ENCODE data around the gene PTPRJ. TPM values are rescaled to one million over a fixed set of nuclear protein-coding genes. Genes with fewer than 3 reads are reported as not detected.
A peak's percentile ranks its signal among the peaks of the same experiment; 100 is the strongest.

PTPRJ gene
- total RNA-seq, 1 donor from 2014 or later: 22.7 TPM

DNA sequence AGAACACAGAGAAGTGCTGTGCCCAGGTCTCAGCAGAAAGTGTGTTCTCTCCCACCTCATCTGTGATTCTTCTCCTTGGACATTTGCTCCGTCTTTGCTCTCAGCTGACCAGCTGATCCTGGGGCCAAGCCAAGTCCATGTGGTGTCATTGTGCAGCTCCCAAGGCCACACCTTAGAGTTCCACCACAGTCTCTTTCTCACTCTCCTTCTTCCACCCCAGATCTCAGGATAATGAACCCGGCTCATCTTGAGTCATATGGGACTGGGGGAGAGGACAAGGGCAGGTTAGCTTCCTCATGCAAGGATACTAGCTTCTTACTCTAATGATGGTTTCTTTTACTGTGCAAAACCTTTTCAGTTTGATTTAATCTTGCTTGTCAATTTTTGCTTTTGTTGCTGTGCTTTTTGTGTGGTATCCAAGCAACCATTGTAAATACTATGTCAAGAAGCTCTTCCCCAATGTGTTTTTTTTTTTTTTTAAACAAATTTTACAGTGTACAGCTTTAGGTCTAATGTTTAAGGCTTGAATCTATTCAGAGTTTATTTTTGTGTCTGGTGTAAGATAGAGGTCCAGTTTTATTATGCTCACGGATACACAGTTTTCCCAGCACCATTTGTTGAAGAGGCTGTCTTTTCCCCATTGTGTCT, 161.2 kb downstream of the PTPRJ start:
- peak; percentile 37 for ATAC-seq
- DNase-seq (ENCODE audit: low spot score): no peak

DNA sequence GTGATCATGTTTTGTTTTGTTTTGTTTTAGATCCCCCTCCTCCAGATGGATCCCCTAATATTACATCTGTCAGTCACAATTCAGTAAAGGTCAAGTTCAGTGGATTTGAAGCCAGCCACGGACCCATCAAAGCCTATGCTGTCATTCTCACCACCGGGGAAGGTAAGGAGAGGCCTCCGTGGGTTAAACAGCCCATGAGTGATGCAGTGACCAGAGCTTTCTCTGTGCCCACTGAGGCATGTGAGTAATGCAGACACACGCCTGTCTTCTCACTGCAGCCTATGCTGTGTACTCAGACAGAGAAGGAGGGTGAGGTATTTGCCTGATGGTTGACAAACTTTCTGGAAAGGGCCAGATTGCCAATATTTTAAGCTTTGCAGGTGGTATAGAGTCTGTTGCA, 162.5 kb downstream of the PTPRJ start:
- DNase-seq (ENCODE audit: low spot score) (no peak), ATAC-seq (no peak)

DNA sequence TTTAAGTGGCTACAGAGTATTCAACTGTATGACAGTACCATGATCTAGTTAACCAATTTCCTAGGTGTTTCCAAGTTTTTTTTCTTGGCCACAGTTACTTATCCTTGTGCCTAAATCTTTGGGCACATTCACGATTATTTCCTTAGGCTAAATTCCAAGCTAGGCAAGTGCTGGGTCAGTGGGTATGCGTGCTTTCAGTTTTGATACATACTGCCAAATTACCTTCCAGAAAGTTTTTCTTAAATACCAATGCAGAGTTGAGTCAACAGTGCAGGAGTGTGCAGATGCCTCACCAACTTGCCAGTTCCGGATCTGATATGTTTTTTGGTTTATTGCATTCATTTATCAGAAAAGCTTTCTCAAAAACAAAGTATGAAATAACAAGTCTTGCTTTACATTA, 168.4 kb downstream of the PTPRJ start:
- no peak for ATAC-seq

DNA sequence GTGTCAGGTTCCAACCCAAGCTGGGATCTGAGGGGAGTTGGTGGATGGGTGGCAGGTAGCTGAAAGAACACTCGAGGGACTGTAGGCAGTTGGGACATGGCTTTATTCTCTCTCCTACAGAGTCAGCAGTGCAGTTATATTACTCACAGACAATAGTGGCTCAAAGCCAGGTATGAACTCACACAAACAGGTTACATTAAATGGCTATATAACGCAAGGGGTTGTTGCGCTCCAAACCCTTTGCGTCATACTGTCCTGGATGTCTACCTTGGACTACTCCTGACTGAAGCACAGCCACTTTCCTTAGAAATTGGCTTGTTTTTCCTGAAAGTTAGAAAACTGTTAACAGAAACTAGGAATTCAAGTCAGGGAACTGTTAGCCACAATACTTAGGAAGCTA, 169.9 kb downstream of the PTPRJ start:
- no peak for ATAC-seq

More for the DNA sequence above, 168.4 kb downstream of the PTPRJ start:
- DNase-seq (ENCODE audit: low spot score): no peak

DNA sequence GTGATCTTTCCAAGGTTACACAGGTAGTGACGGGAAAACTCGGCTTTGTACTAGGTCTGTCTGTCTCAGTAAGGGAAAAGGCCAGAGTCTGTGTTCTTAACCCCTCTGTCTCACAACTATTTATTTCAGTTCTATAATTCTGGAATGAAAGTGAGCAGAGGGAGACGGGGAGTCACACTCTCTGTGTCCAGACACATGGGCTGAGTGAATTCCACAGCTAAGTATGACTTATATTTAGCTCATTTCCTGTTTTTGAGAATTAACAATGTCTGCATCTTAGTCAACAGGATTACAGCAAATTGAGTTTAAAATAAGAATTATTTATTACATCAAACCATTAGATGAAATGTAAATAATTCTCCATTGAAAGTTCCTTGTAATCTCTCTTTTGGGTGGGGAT, 173.8 kb downstream of the PTPRJ start:
- DNase-seq (ENCODE audit: low spot score) (no peak), ATAC-seq (no peak)

More for the DNA sequence above, 169.9 kb downstream of the PTPRJ start:
- DNase-seq (ENCODE audit: low spot score): no peak

DNA sequence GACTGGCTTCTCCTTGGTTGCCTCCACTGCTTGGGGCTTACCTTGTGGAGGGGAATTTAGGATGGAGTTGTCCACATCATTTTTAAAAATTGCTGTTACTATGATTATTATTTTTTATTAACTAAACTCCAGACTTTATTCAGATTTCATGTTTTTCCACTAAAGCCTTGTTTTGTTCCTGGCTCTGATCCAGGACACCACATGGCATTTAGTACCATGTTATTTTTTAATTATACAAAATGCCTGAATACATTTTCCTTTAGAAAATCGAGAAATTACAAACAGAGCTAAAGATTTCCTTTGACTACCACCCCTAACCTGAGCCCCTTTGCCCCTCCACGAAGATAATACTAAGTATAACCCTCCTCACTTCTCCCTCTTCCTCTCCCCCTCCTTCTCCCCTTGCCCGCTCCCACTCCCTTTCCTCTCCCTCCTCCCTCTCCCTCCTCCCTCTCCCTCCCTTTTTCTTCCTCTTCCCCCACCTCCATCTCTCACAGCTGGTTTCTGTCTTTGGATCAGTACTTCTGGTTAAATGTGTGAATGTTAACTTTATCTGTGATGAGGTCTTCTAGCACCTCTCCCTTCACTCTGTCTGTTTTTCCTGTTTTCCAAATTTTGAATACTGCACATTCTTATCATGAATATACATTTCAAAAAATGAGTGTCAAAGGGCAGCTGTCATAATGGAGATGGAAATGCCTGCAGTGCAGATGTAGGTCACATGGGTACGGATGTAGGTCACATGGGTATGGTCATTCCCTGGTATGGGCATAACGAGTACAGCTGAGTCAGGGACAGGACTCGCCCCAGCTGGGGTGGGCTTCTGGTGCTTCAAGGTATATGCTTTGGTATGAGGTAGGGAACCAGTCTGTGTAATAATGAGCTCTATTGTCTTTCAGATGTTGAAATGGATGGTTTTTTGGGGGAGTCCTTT, 181.9 kb downstream of the PTPRJ start:
- DNase-seq (ENCODE audit: low spot score) (no peak), ATAC-seq (no peak)

DNA sequence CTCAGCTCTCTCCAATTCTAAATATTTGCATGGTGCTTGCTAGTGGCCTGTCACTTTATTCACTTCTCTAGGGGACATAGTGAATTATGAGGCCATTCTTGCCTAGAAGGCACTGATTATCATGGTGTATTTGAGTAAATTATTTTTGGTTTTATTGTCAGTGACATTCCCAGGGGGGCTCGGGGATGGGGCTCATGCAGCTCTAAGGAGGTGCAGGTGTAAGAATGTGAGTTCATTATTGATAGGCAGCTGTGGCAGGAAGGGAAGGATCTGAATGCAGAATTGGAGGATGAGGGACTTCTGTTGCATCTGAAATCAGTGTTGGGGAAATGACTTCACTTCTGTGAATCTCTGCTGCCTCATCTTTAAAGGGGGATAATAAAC, 182.5 kb downstream of the PTPRJ start:
- no peak for ATAC-seq

DNA sequence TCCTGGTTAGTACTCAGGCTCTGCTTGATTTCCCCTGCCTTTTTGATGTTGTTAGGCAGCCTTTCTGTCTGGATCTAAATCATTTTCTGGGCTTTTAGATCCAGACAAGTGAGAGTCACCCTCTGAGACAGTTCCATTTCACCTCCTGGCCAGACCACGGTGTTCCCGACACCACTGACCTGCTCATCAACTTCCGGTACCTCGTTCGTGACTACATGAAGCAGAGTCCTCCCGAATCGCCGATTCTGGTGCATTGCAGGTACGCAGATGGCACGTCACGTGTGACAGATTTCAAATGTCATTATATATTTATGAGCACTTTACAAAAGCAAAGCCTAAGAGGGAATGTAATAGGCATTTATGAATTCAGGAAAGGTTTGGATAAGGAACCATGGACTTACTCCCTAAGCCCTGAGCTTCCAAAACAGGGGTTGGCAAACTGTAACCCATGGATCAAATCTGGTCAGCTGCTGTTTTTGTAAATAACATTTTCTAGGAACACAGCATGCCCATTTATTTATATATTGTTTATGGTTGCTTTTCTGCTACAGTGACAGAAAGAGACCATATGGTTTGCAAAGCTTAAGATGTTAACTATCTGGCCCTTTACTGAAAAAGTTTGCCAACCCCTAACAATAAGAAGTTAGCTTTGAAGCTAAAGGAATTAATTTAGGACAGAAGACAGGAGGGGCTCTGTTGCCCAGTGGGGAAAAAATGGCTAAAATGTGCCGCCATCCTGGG, 183.2 kb downstream of the PTPRJ start:
- DNase-seq (ENCODE audit: low spot score): no peak
- no peak for ATAC-seq

More for the DNA sequence above, 182.5 kb downstream of the PTPRJ start:
- DNase-seq (ENCODE audit: low spot score): no peak

DNA sequence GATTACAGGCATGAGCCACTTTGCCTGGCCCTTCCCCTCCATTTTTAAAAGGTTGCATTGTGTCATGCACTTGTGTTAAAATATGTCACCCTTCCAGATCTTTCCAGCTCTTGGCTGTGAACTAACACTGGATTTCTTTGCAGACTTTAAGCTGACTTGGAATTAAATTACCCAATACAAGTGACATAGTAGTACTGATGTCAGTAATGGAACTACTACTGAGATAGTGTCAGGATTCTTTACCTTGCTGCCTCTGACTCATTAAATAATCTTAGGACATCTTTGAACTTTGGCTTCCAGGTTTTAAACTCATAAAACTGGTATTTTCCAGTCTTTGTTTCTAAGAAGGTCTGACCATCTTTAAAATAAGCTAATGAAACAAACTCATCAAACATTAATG, 184.5 kb downstream of the PTPRJ start:
- ATAC-seq: no peak

DNA sequence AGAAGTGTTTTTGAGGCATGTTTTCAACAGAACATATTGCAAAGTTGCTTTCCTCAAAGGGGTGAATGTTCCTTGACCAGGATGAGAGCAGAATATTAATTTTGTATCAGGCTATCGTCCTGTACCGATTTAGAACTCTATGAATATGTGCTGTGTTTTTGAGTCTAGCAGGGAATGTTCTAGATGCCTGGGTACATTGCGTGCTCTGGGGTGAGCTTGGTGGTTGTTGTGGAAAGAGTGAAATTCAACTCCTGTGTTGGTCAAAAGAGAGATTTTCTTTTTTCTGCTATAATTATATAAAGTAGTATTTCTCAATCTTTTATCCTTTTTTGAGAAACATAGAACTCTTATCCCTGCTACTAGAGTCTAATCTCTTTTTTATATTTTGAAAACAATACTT, 185.1 kb downstream of the PTPRJ start:
- ATAC-seq (no peak), DNase-seq (ENCODE audit: low spot score) (no peak)

More for the DNA sequence above, 184.5 kb downstream of the PTPRJ start:
- no peak for DNase-seq (ENCODE audit: low spot score)

DNA sequence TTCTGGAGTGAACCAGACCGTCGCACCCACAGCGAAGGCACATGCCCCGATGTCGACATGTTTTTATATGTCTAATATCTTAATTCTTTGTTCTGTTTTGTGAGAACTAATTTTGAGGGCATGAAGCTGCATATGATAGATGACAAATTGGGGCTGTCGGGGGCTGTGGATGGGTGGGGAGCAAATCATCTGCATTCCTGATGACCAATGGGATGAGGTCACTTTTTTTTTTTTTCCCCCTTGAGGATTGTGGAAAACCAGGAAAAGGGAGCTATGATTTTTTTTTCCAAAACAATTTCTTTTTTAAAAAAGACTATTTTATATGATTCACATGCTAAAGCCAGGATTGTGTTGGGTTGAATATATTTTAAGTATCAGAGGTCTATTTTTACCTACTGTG, 187.0 kb downstream of the PTPRJ start:
- DNase-seq (ENCODE audit: low spot score): no peak
- no peak for ATAC-seq

DNA sequence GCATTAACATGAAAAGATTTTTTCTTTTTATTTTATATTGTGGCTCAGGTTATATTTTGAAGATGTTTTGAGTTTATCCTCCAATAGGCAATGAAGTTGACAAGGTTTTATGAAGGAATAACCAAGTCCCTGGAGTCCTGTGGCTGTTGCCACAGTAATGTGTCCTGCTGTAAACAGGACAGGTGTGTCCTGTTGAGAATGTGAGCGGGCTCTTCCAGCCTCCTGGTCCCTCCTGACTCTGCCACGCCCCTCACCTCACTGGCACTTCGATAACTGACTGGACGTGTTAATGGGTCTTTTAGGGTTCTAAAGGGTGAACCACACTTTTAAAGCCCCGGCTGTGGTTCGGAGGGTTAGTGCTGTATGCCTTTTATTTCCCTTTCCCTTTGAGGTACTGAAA, 188.5 kb downstream of the PTPRJ start:
- DNase-seq (ENCODE audit: low spot score): no peak
- no peak for ATAC-seq

DNA sequence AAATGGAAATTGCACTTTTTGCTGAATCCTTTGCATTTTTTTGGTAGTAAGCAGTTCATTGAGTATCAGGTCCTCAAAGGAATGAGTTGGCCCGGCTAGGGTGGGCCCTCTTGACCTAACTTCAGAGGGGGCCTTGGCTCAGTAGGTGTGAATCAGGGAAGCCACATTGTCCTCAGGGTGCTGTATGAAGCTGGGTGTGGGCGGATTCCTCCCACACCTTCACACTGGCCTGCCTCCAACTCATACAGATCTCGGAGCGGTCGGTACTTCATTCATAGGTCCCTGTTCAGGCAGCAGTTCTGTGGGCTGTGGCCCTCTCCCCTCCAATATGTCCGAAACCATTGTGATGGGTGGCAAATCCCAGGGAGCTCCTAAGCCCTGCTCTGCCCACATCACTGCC, 188.9 kb downstream of the PTPRJ start:
- ATAC-seq: no peak

DNA sequence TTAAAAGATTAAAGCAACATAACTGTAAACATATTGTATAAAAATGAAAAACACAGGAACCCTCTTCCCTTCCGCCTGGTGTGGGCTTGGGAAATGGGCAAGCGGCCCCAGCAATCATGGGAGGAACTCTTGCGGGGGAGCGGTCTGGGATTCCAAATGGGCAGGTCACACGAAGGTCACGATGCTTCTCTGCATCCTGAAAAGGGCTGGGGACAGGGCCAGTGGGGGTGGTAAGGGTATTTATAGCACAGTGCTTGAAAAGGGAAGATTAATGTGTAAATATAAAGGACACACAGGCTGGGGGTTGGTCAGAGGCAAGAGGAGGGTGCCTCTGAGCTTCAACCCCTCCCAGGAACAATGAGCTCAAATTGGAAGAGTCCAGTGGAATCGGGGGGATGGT, 189.4 kb downstream of the PTPRJ start:
- ATAC-seq (no peak), DNase-seq (ENCODE audit: low spot score) (no peak)

More for the DNA sequence above, 188.9 kb downstream of the PTPRJ start:
- no peak for DNase-seq (ENCODE audit: low spot score)

DNA sequence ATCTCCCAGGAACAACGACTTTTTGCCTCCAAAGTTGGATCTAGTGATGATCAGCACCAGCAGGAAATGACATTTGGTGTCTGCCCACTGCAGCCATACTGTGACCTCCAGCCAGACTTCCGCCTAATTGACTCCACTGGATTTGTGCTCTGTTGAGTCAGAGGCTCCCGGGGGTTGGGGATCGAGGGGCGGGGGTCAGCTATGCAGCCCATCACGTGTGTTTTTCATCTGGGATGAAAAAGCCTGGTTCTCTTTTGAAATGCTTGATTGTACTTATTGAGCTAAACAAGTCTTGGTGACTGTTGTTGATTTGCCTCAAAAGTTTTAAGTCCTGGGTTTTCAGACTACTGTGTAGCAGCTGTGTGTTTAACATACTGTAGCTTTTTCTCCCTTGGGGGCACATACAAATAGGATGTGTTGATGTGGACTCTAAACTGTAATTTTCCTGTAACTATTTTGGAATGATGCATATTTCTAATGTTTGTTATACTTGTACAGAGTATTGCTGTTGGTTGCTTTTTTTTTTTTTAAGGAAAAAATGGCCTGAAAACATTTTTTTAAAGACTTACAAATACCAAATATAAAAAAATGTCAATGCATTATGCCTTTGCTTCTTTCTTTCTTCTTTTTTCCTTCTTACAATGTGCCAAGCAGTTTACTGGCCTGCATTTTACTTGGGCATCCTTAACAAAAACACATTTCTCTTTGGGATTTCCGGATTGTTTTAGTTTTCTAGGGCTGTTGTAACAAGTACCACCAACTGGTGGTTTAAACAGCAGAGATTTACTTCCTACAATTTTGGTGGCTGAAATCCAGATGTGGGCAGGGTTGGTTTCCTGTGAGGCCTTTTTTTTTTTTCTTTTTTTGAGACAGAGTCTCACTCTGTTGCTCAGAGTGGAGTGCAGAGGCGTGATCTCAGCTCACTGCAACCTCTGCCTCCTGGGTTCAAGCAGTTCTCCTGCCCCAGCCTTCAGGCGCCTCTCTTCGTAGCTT, 190.2 kb downstream of the PTPRJ start:
- ATAC-seq (no peak), DNase-seq (ENCODE audit: low spot score) (no peak)

DNA sequence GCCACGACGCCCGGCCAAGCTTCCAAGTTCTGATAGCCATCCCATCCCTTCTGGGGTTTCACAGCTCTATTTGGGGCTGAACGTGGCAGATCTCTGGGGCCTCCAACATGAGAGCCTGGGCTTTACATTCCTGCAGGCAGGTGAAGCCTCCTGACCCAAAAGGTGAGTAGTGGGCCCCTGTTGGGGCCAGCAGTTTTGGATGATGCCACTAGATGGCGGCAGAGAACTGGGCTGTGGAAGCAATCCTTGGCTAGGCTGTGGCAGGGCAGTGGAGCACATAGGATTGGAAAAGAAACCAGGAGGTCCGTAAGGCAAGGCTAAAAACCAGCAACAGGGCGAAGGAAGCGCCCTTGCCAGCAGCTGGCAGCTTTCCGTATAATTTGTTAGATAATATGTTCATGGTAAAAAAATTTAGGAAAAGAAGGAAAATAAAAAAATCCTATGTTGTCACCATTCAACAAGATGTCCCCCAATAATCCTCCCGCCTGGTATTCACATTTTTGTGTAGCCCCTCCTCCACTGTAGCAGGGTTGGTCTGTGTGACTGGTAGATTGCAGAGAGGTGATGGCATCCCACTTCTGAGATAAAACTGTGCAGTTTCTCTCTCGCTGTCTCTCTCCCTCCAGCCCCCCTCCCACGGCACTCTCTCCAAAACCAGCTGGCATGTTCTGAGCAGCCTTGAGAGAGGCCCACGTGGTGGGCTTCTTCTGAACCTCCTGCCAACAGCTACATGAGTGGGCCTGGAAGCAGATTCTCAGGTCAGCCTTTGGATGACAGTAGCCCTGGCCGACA, 192.7 kb downstream of the PTPRJ start:
- DNase-seq (ENCODE audit: low spot score): peak; percentile 60
- ATAC-seq: peak; percentile 95

DNA sequence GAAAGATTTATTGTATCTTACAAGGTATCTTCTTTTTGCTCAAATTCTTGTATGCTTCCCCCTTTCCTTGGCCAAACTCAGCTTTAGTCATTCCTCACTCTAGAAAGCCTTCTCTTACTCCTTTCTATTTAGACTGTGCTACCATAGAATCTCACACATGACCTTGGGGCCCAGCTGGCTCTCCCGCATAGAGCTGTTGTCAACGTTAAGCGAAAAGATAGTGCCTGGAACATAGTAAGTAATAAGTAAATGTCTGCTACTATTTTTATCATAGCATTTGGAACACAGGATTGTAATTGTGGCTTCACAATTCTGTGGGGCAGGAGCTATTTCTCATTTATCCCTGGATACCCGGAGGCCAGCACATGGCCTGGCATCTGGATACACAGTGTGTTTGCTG, 197.3 kb downstream of the PTPRJ start:
- no peak for DNase-seq (ENCODE audit: low spot score)
- no peak for ATAC-seq

DNA sequence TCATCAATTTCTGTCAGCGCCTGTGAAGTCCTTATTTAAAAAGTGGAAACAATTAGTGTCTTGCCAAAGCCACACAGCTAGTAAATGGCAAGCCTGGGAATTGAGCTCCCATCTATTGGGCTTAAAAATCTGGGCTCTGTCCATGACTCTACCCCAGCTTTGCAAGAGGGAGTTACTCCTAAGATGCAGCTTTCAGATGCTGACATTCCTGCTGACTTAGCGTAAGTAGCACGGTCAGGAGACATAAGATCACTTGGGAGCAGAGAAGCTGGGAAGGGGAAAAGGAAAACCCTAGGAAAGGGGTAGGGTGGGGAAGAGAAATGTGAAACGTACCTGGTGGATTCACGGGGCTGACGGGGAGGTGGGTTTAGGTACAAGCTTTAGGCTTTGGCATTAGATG, 200.3 kb downstream of the PTPRJ start:
- ATAC-seq: no peak
- DNase-seq (ENCODE audit: low spot score): no peak

DNA sequence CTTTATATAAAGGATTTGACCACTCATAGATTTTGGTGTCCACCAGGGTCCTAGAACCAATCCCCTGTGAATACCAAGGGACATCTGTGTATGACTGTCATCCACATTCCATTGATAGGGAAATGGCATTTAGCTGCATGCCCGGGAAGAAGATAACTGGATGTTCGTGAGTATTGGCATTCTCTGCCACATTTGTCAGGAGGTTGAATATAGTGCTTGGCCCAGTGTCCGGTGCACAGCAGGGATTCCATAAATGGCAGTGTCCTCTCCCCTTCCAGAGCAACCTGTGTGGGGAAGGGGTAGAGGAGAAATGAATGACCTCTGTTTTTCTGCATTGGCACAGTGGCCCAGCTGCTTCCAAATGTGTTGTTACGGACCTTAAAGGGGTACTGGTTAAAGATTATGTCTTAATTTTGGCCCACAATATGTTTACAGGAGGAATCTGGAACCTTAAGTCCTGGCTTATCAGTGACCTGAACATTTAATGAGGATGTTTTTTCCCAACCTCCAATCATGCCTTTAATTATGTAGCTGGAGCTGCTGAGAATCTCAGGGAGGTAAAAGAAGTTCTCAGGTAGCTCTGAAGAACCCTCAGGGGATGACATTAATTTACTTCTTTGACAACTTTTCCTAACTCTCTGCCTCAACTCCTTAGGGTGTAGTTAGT, 202.6 kb downstream of the PTPRJ start:
- no peak for ATAC-seq
- no peak for DNase-seq (ENCODE audit: low spot score)

All from left lobe of liver (tissue), 2 donors.